CD8-positive, alpha-beta memory T cell (primary cell): ENCODE measurements around the gene RSPRY1. TPM values are rescaled to one million over a fixed set of nuclear protein-coding genes. Genes with fewer than 3 reads are reported as not detected.
"Not testable (repeated sequence)": the region's sequence is repeated elsewhere in the genome, so short reads cannot be mapped to it uniquely, and the experiment has no call there.

Experiments
- CTCF ChIA-PET: fragments of 350-600 bp; sonication (Branson Sonifier 250); formaldehyde crosslinking; loops from one replicate; lab custom pipeline; 2021; ENCODE audit warnings: antibody characterized with exemption; lab: Charles Lee
- POLR2A ChIA-PET: fragments of 350-600 bp; sonication (Branson Sonifier 250); formaldehyde crosslinking; loops from one replicate; lab custom pipeline; 2021; ENCODE audit warnings: antibody characterized with exemption; lab: Charles Lee
- DNase-seq, 5 donors: peaks; one replicate each; pipeline versions ENCODE4 v3.0.0 to v3.0.0-alpha.2; 2020 to 2022; ENCODE audit warnings: mixed read lengths in 1 of 5
- H3K27ac ChIP-seq: one replicate; pipeline ENCODE4 v1.7.0; 2013; ENCODE audit warnings: low read depth, mild to moderate bottlenecking, low read length, moderate library complexity
- H3K27me3 ChIP-seq: 2 replicates; pipeline ENCODE4 v1.7.0; 2013; ENCODE audit warnings: low read length, mild to moderate bottlenecking; ENCODE audit not compliant: insufficient read depth, poor library complexity, severe bottlenecking
- H3K36me3 ChIP-seq: 2 replicates; pipeline ENCODE4 v1.7.0; 2013; ENCODE audit warnings: mild to moderate bottlenecking, low read length, moderate library complexity; ENCODE audit not compliant: insufficient read depth
- H3K4me1 ChIP-seq: 2 replicates; pipeline ENCODE4 v1.7.0; 2013; ENCODE audit warnings: mild to moderate bottlenecking, low read length, moderate library complexity; ENCODE audit not compliant: insufficient read depth
- H3K4me3 ChIP-seq: 2 replicates; pipeline ENCODE4 v1.7.0; 2013; ENCODE audit warnings: mild to moderate bottlenecking, low read length
- H3K9me3 ChIP-seq: 2 replicates; pipeline ENCODE4 v1.7.0; 2013; ENCODE audit warnings: mild to moderate bottlenecking, low read length
- H3K27ac Mint-ChIP-seq, 8 donors: one replicate each; pipeline ENCODE4 v1.8.0; 2020 to 2021; ENCODE audit warnings: mixed read lengths in 8 of 8, mild to moderate bottlenecking in 6 of 8, inconsistent platforms in 3 of 8, moderate library complexity in 3 of 8
- H3K27me3 Mint-ChIP-seq, 2 donors: one replicate each; pipeline ENCODE4 v1.8.0; 2020 to 2021; ENCODE audit warnings: mixed read lengths in 2 of 2, mild to moderate bottlenecking in 1 of 2, moderate library complexity in 1 of 2
- H3K36me3 Mint-ChIP-seq, 3 donors: one replicate each; pipeline ENCODE4 v1.8.0; 2020 to 2021; ENCODE audit warnings: mixed read lengths in 3 of 3, inconsistent platforms in 1 of 3, mild to moderate bottlenecking in 1 of 3
- H3K4me1 Mint-ChIP-seq, 3 donors: one replicate each; pipeline ENCODE4 v1.8.0; 2020 to 2021; ENCODE audit warnings: mixed read lengths in 3 of 3, inconsistent platforms in 1 of 3, mild to moderate bottlenecking in 1 of 3
- H3K4me3 Mint-ChIP-seq, 7 donors: one replicate each; pipeline ENCODE4 v1.8.0; 2020 to 2021; ENCODE audit warnings: mixed read lengths in 7 of 7, mild to moderate bottlenecking in 6 of 7, moderate library complexity in 4 of 7, inconsistent platforms in 2 of 7
- H3K9me3 Mint-ChIP-seq, 5 donors: one replicate each; pipeline ENCODE4 v1.8.0; 2020 to 2022; ENCODE audit warnings: mixed read lengths in 5 of 5, mild to moderate bottlenecking in 3 of 5, moderate library complexity in 2 of 5, inconsistent platforms in 1 of 5
- polyA plus RNA-seq: library from polyadenylated mRNA; unstranded; fragments of 300-500 nt; fragmentation: Illumina TruSeq; gene quantifications from one replicate; pipeline ENCODE4 v1.2.3, GENCODE V29; 2021
- total RNA-seq, 2 experiments: library from RNA; stranded (reverse); gene quantifications; one replicate each; pipeline ENCODE4 v1.2.3, GENCODE V29; 2021

RSPRY1 gene
- total and polyA plus RNA-seq, 3 experiments from 2014 or later = 33.3 to 41.0 (median 36.6) TPM

DNA sequence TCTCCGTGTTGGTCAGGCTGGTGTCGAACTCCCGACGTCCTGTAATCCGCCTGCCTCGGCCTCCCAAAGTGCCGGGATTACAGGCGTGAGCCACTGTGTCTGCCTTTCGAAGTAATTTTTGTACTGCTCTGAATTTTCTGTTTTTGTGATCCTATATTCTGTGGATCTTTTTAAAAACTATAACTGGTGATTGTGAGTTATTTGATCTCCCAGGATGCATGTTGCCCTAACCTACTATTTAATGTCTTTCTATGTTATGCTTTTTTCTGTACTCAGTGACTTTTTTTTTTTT lies 2.5 kb downstream of the RSPRY1 start:
- no peak overlapping the region for H3K4me3 ChIP-seq
- H3K4me3 Mint-ChIP-seq = peak overlapping the region in 6 of 7 donors; percentile 13 to 66 (median 36)
- H3K27me3 Mint-ChIP-seq = peaks cover 0 to 3% of the 10 kb centered on the region in 2 donors
- H3K4me1 ChIP-seq = peaks cover 21% of the 10 kb centered on the region
- peaks cover 53 to 73% (median 69%) of the 10 kb centered on the region in 3 donors for H3K4me1 Mint-ChIP-seq
- CTCF ChIA-PET = no interaction called here
- POLR2A ChIA-PET = no interaction called here
- H3K27ac Mint-ChIP-seq = peak overlapping the region in 3 of 8 donors; percentile 6 to 91 (median 58)
- H3K27ac ChIP-seq = no peak overlapping the region
- no peaks in the 10 kb centered on the region for H3K36me3 ChIP-seq
- peaks cover 0 to 33% (median 0%) of the 10 kb centered on the region in 3 donors for H3K36me3 Mint-ChIP-seq
- no peaks in the 10 kb centered on the region for H3K27me3 ChIP-seq
- no peaks in the 10 kb centered on the region for H3K9me3 Mint-ChIP-seq
- no peak for DNase-seq
- no peaks in the 10 kb centered on the region for H3K9me3 ChIP-seq

DNA sequence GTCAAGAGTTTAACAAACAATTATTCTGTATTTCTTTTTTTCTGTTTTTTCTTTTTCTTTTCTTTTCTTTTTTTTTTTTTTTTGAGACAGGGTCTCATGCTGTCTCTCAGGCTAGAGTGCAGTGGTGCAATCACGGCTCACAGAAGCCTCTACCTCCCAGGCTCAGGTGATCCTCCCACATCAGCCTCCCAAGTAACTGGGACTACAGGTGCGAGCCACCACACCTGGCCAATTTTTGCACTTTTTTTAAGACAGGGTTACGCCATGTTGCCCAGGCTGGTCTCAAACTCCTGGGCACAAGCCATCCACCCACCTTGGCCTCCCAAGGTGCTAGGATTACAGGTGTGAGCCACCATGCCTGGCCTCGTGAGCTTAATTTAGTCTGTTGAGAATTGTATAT lies 3.4 kb downstream of the RSPRY1 start:
- DNase-seq, H3K4me3 ChIP-seq, H3K27ac ChIP-seq, POLR2A ChIA-PET, H3K9me3 ChIP-seq, H3K9me3 Mint-ChIP-seq, H3K36me3 ChIP-seq, H3K27me3 ChIP-seq, CTCF ChIA-PET, H3K27me3 Mint-ChIP-seq, H3K27ac Mint-ChIP-seq: not testable (repeated sequence)
- Mint-ChIP-seq H3K36me3 (peaks cover 0 to 35% (median 0%) of the 10 kb centered on the region in 3 donors), H3K4me3 (peak overlapping the region in 1 of 7 donors; percentile 18), H3K4me1 (peaks cover 49 to 71% (median 66%) of the 10 kb centered on the region in 3 donors)
- peaks cover 15% of the 10 kb centered on the region for H3K4me1 ChIP-seq

DNA sequence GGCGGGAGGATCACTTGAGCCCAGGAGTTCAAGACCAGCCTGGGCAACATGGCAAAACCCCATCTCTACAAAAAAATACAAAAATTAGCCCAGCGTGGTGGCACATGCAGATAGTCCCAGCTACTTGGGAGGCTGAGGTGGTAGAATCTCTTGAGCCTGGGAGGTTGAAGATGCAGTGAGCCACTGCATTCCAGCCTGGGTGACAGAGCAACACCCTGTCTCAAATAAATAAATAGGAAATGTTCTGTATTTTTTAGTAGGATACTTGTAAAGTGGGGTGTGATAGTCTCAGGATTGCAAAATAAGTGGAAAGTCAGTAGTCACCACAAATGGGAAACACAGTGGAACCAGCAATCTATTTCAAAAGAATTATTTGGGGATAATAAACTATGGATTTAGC lies 4.0 kb downstream of the RSPRY1 start:
- H3K36me3 Mint-ChIP-seq = peaks cover 0 to 36% (median 0%) of the 10 kb centered on the region in 3 donors
- Histone ChIP-seq H3K9me3 (no peaks in the 10 kb centered on the region), H3K27me3 (no peaks in the 10 kb centered on the region), H3K36me3 (no peaks in the 10 kb centered on the region), H3K4me3 (no peak overlapping the region), H3K27ac (no peak overlapping the region), H3K4me1 (peaks cover 9% of the 10 kb centered on the region)
- POLR2A ChIA-PET = no interaction called here
- no peak overlapping the region for H3K27ac Mint-ChIP-seq
- peaks cover 43 to 67% (median 60%) of the 10 kb centered on the region in 3 donors for H3K4me1 Mint-ChIP-seq
- H3K27me3 Mint-ChIP-seq = peaks cover 0 to 3% of the 10 kb centered on the region in 2 donors
- DNase-seq = no peak
- CTCF ChIA-PET = no interaction called here
- H3K9me3 Mint-ChIP-seq = no peaks in the 10 kb centered on the region
- peak overlapping the region in 1 of 7 donors; percentile 18 for H3K4me3 Mint-ChIP-seq

DNA sequence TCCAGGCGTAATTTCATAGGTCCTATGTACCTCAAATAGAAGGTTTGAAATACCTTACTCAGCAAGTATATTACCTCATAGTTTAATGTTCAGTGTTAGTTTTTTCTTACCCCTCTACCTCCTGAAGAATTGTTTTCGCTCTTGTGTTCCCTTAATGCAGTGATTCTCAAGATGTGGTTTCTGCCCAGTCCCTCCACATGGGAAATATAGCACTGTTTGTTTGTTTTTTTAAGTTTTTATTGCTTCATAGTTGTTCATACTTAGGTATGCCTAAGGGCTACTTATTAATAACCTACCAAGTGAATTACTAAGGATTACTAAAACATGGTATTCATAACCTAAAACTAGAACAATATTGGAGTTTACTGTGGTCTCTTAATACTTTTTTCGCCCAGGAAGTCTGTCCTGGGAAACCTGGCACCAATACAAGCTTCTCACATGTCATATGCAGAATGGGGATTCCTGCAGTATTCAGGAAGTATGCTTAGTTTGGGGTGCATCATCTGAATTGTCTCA lies 5.0 kb downstream of the RSPRY1 start:
- H3K27ac ChIP-seq = no peak overlapping the region
- H3K4me1 Mint-ChIP-seq = peaks cover 41 to 68% (median 60%) of the 10 kb centered on the region in 3 donors

DNA sequence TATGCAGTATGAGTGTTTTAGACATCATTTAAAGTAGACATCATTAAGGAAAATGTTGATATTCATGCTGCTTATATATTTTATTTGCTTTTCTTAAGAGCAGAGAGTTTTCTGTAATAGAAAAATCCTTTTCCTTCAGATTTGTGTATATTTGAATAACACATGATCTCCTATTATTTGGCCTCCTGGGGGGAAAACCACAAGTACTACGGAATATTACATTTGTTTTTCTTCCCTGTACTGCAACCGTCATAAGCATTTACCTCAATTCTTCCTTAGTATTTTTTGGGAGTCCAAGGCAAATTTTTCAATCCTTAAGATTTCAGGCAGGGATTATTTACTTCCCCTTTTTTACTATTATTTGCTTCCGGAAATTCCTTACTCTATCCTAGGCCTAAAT lies 6.0 kb downstream of the RSPRY1 start:
- no peak overlapping the region for H3K27ac ChIP-seq
- H3K9me3 ChIP-seq = no peaks in the 10 kb centered on the region
- Mint-ChIP-seq H3K27me3 (no peaks in the 10 kb centered on the region), H3K27ac (no peak overlapping the region), H3K36me3 (peaks cover 0 to 31% (median 3%) of the 10 kb centered on the region in 3 donors), H3K9me3 (no peaks in the 10 kb centered on the region), H3K4me1 (peaks cover 43 to 72% (median 65%) of the 10 kb centered on the region in 3 donors), H3K4me3 (no peak overlapping the region)
- no peak for DNase-seq
- CTCF ChIA-PET = no interaction called here
- H3K27me3 ChIP-seq = no peaks in the 10 kb centered on the region
- H3K4me3 ChIP-seq = no peak overlapping the region
- H3K36me3 ChIP-seq = no peaks in the 10 kb centered on the region
- H3K4me1 ChIP-seq = peaks cover 7% of the 10 kb centered on the region
- POLR2A ChIA-PET = no interaction called here

More for the DNA sequence above, 5.0 kb downstream of the RSPRY1 start:
- CTCF ChIA-PET = no interaction called here
- no peak for DNase-seq
- POLR2A ChIA-PET = no interaction called here
- Histone ChIP-seq H3K27me3 (no peaks in the 10 kb centered on the region), H3K4me1 (peaks cover 7% of the 10 kb centered on the region), H3K4me3 (no peak overlapping the region), H3K36me3 (no peaks in the 10 kb centered on the region), H3K9me3 (no peaks in the 10 kb centered on the region)
- Mint-ChIP-seq H3K4me3 (no peak overlapping the region), H3K36me3 (peaks cover 0 to 32% (median 0%) of the 10 kb centered on the region in 3 donors), H3K27me3 (no peaks in the 10 kb centered on the region), H3K27ac (peak overlapping the region in 1 of 8 donors; percentile 25), H3K9me3 (no peaks in the 10 kb centered on the region)

DNA sequence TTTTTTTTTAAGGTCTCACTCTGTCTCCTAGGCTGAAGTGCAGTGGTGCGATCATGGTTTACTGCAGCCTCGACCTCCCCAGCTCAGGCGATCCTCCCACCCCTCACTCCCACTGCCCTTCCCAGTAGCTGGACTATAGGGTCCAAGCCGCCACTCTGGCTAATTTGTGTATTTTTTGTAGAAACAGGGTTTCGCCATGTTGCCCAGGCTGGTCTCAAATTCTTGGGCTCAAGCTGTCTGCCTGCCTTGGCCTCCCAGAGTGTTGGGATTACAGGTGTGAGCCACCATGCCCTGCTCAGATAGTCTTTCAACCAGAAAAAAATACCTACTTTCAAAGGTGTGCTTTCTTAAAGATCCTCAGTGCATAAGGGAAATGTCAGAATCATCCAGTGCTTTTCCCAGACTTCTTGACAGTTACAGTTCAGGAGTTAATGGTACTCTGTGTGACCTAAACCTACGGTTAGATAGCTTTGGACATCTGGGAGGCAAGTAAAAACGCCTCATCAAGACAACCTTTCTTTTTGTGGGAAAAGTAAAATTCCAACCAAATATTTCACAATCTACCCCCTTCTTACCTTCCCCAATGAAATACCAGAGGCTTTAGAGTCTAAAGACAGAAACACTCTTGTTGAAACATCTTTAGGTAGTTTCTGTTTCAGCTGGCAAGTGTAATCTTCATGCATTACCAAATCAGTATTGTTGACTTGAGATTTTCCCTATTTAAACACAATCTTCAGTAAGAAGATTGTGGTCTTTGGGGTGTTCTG lies 6.8 kb downstream of the RSPRY1 start:
- Histone ChIP-seq H3K36me3 (no peaks in the 10 kb centered on the region), H3K4me3 (no peak overlapping the region), H3K27me3 (no peaks in the 10 kb centered on the region), H3K4me1 (peaks cover 3% of the 10 kb centered on the region), H3K9me3 (no peaks in the 10 kb centered on the region), H3K27ac (no peak overlapping the region)
- Mint-ChIP-seq H3K36me3 (peaks cover 0 to 28% (median 3%) of the 10 kb centered on the region in 3 donors), H3K9me3 (no peaks in the 10 kb centered on the region), H3K4me3 (no peak overlapping the region), H3K4me1 (peaks cover 37 to 66% (median 58%) of the 10 kb centered on the region in 3 donors), H3K27me3 (no peaks in the 10 kb centered on the region), H3K27ac (peak overlapping the region in 1 of 8 donors; percentile 7)
- POLR2A ChIA-PET = no interaction called here
- CTCF ChIA-PET = no interaction called here
- no peak for DNase-seq

GRCh38 chr16:57194512-57194911 lies 8.4 kb downstream of the RSPRY1 start:
- CTCF ChIA-PET = no interaction called here

DNA sequence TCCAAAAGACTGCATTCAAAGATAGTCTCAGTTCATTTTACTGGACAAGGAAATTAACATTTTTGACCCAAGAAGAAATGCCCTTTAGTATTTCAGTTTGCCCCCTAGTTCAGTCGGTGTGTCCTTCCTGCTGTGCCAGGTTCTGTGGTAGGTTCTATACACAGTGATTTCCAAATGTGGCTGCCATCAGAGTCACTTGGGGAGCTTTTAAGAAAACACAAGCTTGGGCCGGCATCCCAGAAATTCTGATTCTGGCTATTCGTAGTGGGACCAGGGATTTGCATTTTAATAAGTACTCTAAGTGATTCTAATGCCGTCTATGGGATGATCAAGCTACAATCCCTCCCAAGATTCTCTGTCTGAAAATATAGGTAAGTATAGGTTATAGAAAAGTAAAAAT lies 10.2 kb downstream of the RSPRY1 start:
- Mint-ChIP-seq H3K4me3 (no peak overlapping the region), H3K36me3 (peaks cover 0 to 24% (median 3%) of the 10 kb centered on the region in 3 donors), H3K27ac (peak overlapping the region in 3 of 8 donors; percentile 46 to 58 (median 52)), H3K9me3 (no peaks in the 10 kb centered on the region), H3K4me1 (peaks cover 28 to 41% (median 38%) of the 10 kb centered on the region in 3 donors), H3K27me3 (no peaks in the 10 kb centered on the region)
- no peak overlapping the region for H3K4me3 ChIP-seq
- H3K36me3 ChIP-seq = no peaks in the 10 kb centered on the region
- ChIA-PET POLR2A (no interaction called here), CTCF (no interaction called here)
- H3K27me3 ChIP-seq = no peaks in the 10 kb centered on the region
- H3K4me1 ChIP-seq = no peaks in the 10 kb centered on the region
- H3K9me3 ChIP-seq = no peaks in the 10 kb centered on the region
- H3K27ac ChIP-seq = no peak overlapping the region
- no peak for DNase-seq

More at GRCh38 chr16:57194512-57194911, 8.4 kb downstream of the RSPRY1 start:
- Histone ChIP-seq H3K4me3 (no peak overlapping the region), H3K27me3 (no peaks in the 10 kb centered on the region), H3K36me3 (no peaks in the 10 kb centered on the region), H3K9me3 (no peaks in the 10 kb centered on the region), H3K27ac (no peak overlapping the region), H3K4me1 (no peaks in the 10 kb centered on the region)
- Mint-ChIP-seq H3K4me1 (peaks cover 34 to 56% (median 50%) of the 10 kb centered on the region in 3 donors), H3K9me3 (no peaks in the 10 kb centered on the region), H3K4me3 (no peak overlapping the region), H3K27me3 (no peaks in the 10 kb centered on the region), H3K27ac (peak overlapping the region in 2 of 8 donors; percentile 9 to 33), H3K36me3 (peaks cover 0 to 31% (median 3%) of the 10 kb centered on the region in 3 donors)
- DNase-seq = no peak
- POLR2A ChIA-PET = interaction anchor here (0.6 kb wide), 1 partner anchor 218 kb away, joined by 3 read pairs; no protein-coding TSS in a partner anchor
